Keratinocyte (primary cell): ENCODE results near the gene NTNG1.

Source experiments
- CTCF ChIP-seq, 3 experiments: IDR thresholded peaks in 1 of 3; conservative IDR thresholded peaks in 1 of 3; optimal IDR thresholded peaks in 1 of 3; 2 replicates in 2 of 3; 3 replicates in 1 of 3; pipeline versions ENCODE3 to v1.5.1; 2011; ENCODE audit warnings: low read length in 3 of 3, mild to moderate bottlenecking in 3 of 3, moderate library complexity in 2 of 3, control low read depth in 1 of 3, inconsistent platforms in 1 of 3; ENCODE audit not compliant: insufficient read depth in 2 of 3; ENCODE audit errors: extremely low read depth in 1 of 3
- EZH2 ChIP-seq: IDR thresholded peaks from one replicate; pipeline ENCODE4 v1.6.1; 2012; ENCODE audit warnings: inconsistent platforms, mild to moderate bottlenecking, low read length, moderate library complexity

GRCh38 chr1:107493111-107493716 lies 352.4 kb downstream of the NTNG1 start:
- no peak for TF ChIP-seq CTCF (optimal IDR thresholded peaks at IDR 0.05 in 1 of 3, IDR thresholded peaks at IDR 0.05 in 1 of 3, conservative IDR thresholded peaks at IDR 0.05 in 1 of 3; ENCODE audit: extremely low read depth in 1 of 3, insufficient read depth in 2 of 3, low read length in 3 of 3)
- no peak for TF ChIP-seq EZH2
